NK-92 (cell line): ENCODE data around the gene PRM3.

Source experiments
- DNase-seq: peaks from one replicate; lab custom pipeline; 2025; ENCODE audit not compliant: unreplicated experiment; lab: John Stamatoyannopoulos, UW

PRM3 gene

GRCh38 chr16:11248133-11248532 is 25.3 kb downstream of the PRM3 start:
- no peak for DNase-seq

- no peak for DNase-seq
Measured at GRCh38 chr16:11245988-11246387, 27.4 kb downstream of the PRM3 start.

- DNase-seq: no peak
Measured at GRCh38 chr16:11245222-11245737, 28.1 kb downstream of the PRM3 start.

GRCh38 chr16:11242658-11243057 is 30.8 kb downstream of the PRM3 start:
- no peak for DNase-seq

- DNase-seq: no peak
Measured at GRCh38 chr16:11241480-11242204, 31.8 kb downstream of the PRM3 start.

GRCh38 chr16:11240636-11241473 is 32.6 kb downstream of the PRM3 start:
- DNase-seq: no peak

- no peak for DNase-seq
Measured at GRCh38 chr16:11239644-11240632, 33.5 kb downstream of the PRM3 start.

GRCh38 chr16:11238272-11239202 is 34.9 kb downstream of the PRM3 start:
- no peak for DNase-seq

GRCh38 chr16:11236461-11237254 is 36.8 kb downstream of the PRM3 start:
- no peak for DNase-seq

GRCh38 chr16:11235703-11235991 is 37.8 kb downstream of the PRM3 start:
- no peak for DNase-seq

GRCh38 chr16:11234884-11235702 is 38.3 kb downstream of the PRM3 start:
- no peak for DNase-seq

GRCh38 chr16:11233727-11234376 is 39.6 kb downstream of the PRM3 start:
- DNase-seq: no peak

GRCh38 chr16:11232852-11233726 is 40.3 kb downstream of the PRM3 start:
- DNase-seq: no peak

GRCh38 chr16:11232302-11232851 is 41.1 kb downstream of the PRM3 start:
- no peak for DNase-seq

GRCh38 chr16:11231367-11231970 is 42.0 kb downstream of the PRM3 start:
- DNase-seq: no peak

GRCh38 chr16:11229906-11230305 is 43.5 kb downstream of the PRM3 start:
- no peak for DNase-seq
